Mesothelial cell of epicardium (in vitro differentiated cells): ENCODE measurements around the gene PPP2R2C. TPM values are rescaled to one million over a fixed set of nuclear protein-coding genes. Genes with fewer than 3 reads are reported as not detected.

ENCODE experiments used
- DNase-seq, 2 experiments: peaks; one replicate each; pipeline ENCODE4 v3.0.0; 2021; ENCODE audit warnings: low spot score in 2 of 2; ENCODE audit not compliant: unreplicated experiment in 2 of 2
- H3K27ac Mint-ChIP-seq: 2 replicates; pipeline ENCODE4 v1.8.0; 2021; ENCODE audit warnings: mixed read lengths
- H3K27me3 Mint-ChIP-seq: 2 replicates; pipeline ENCODE4 v1.8.0; 2021; ENCODE audit warnings: low read depth, mixed read lengths
- H3K36me3 Mint-ChIP-seq: 2 replicates; pipeline ENCODE4 v1.8.0; 2021; ENCODE audit warnings: mixed read lengths
- H3K4me1 Mint-ChIP-seq: 2 replicates; pipeline ENCODE4 v1.8.0; 2021; ENCODE audit warnings: mixed read lengths
- H3K4me3 Mint-ChIP-seq: 2 replicates; pipeline ENCODE4 v1.8.0; 2021; ENCODE audit warnings: mild to moderate bottlenecking, moderate library complexity, mixed read lengths
- H3K9me3 Mint-ChIP-seq: 2 replicates; pipeline ENCODE4 v1.8.0; 2021; ENCODE audit warnings: mixed read lengths
- CTCF ChIP-seq: fragments of 200-600 bp; sonication (generic); IDR thresholded peaks from one replicate; pipeline ENCODE4 v1.5.0; 2021; ENCODE audit warnings: antibody characterized with exemption; ENCODE audit not compliant: unreplicated experiment
- total RNA-seq: library from RNA; stranded (reverse); gene quantifications from 3 replicates; pipeline ENCODE4 v1.2.1, GENCODE V29; 2021

PPP2R2C gene
- total RNA-seq, 1 donor from 2014 or later, result 5.2 TPM

- no peaks in the 10 kb centered on the region for H3K36me3 Mint-ChIP-seq
- H3K4me1 Mint-ChIP-seq, result no peaks in the 10 kb centered on the region
- DNase-seq, result no peak
- no peak for TF ChIP-seq CTCF
- no peak overlapping the region for H3K4me3 Mint-ChIP-seq
- no peak overlapping the region for H3K27ac Mint-ChIP-seq
- peaks cover 25% of the 10 kb centered on the region for H3K27me3 Mint-ChIP-seq
- H3K9me3 Mint-ChIP-seq, result no peaks in the 10 kb centered on the region
Observed at GRCh38 chr4:6328526-6328925, 143.9 kb downstream of the PPP2R2C start.

DNA sequence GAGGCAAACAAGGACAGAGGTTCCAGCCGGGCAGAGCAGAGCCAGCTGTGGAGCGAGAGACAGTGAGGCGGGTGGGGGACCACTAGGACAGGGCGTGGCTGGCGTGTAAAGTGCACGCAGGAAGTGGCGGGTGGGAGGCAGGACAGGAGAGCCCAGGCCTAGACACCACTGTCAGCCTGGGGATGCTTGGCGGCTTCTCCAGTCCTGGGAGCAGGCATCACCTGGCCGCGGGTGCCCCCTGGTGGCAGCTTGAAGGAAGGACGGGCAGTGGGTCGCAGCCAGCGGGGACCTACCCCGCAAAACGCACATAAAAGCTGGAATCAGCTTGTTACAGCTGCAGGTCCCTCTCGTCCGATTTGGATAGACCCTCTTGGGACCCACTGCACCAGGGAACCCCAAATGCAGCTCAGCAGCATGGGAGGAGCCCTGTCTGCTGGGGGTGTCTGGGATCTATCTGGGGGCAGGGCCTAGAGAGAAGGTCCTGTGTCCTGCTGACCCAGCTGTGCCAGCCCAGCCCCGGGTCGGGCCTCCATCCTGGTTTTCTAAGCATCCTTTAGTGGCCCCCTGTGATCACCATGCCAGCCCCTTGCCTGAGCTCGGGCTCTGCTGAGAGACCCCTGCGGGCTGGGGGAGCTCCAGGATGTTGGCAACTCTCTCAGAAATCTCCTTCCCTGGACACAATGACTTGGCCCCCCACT is 145.0 kb downstream of the PPP2R2C start:
- H3K36me3 Mint-ChIP-seq, result no peaks in the 10 kb centered on the region
- H3K27ac Mint-ChIP-seq, result no peak overlapping the region
- peak; percentile 76 to 95 for DNase-seq
- H3K9me3 Mint-ChIP-seq, result no peaks in the 10 kb centered on the region
- H3K4me1 Mint-ChIP-seq, result no peaks in the 10 kb centered on the region
- peak; percentile 99 for TF ChIP-seq CTCF
- H3K27me3 Mint-ChIP-seq, result peaks cover 24% of the 10 kb centered on the region
- no peak overlapping the region for H3K4me3 Mint-ChIP-seq

DNA sequence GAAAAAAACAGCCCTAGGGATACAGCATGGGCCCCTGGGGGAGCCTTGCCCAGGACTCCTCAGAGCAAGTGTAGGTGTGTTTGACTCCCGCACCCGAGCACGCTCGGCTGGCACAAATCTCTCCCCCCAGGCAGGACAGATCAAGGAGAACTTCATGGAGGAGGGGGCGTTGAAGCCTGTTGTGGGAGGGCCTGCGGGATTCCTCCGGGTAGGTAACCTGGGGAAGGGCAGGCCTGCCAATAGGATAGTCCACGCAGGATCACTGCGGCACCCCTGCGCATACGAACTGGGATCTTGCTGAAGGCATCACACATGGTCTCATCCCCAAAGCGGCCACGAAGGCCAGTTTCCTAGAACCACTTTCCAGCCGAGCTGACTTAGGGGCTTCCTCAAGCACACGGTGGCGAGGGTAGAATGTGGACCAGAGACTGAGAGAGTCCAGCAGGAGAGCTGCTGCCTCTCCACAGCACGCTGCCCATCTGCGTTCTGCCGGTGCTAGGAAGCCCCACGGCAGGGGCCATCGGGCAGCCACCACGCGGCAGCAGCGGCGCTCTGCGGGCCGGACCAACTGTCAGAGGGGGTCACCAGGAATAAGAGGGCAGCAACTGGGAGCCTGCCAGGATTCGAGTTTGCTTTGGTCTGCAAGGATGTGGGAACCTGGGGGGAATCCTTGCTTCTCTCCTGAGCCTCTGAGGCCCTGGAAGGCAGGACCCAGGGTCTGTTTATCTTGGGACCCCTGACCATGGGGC is 145.9 kb downstream of the PPP2R2C start:
- Mint-ChIP-seq H3K27me3 (peaks cover 30% of the 10 kb centered on the region), H3K4me3 (no peak overlapping the region), H3K4me1 (no peaks in the 10 kb centered on the region), H3K36me3 (no peaks in the 10 kb centered on the region), H3K9me3 (no peaks in the 10 kb centered on the region), H3K27ac (no peak overlapping the region)
- DNase-seq, result no peak
- TF ChIP-seq CTCF, result no peak

DNA sequence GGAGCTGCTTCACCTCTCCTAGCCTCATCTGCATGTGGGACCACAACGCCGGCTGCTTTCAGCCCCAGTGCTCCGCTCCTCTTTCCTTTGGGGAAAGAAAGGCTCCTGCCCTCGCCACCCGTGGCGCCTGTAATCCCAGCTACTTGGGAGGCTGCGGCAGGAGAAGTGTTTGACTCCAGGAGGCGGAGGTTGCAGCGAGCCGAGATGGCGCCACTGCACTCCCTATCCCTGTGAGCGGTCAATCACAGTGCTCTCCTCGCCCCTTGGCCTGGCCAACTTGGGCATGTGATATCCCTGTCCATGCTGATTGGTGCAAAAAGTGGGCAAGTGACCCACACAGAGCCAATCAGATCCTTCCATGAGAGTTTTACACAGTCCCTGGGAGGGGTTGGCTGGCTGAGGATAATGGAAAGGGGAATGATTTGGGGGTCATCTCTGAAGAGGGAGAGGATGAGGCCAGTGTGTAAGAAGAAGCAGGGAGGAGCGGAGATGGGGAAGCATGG is 146.6 kb downstream of the PPP2R2C start:
- H3K4me1 Mint-ChIP-seq, result no peaks in the 10 kb centered on the region
- H3K4me3 Mint-ChIP-seq, result no peak overlapping the region
- H3K36me3 Mint-ChIP-seq, result no peaks in the 10 kb centered on the region
- H3K9me3 Mint-ChIP-seq, result no peaks in the 10 kb centered on the region
- no peak for DNase-seq
- TF ChIP-seq CTCF, result no peak
- no peak overlapping the region for H3K27ac Mint-ChIP-seq
- peaks cover 32% of the 10 kb centered on the region for H3K27me3 Mint-ChIP-seq

- Mint-ChIP-seq H3K4me3 (no peak overlapping the region), H3K36me3 (no peaks in the 10 kb centered on the region), H3K27ac (no peak overlapping the region), H3K4me1 (no peaks in the 10 kb centered on the region), H3K9me3 (no peaks in the 10 kb centered on the region), H3K27me3 (peaks cover 34% of the 10 kb centered on the region)
- no peak for TF ChIP-seq CTCF
- no peak for DNase-seq
Observed at GRCh38 chr4:6324999-6325787, 147.2 kb downstream of the PPP2R2C start.
